HG03469 (cell line): ENCODE data around the gene PTS.
"Not testable (repeated sequence)": the region's sequence is repeated elsewhere in the genome, so short reads cannot be mapped to it uniquely, and the experiment has no call there.

Source experiments
- ATAC-seq: cut with Tn5 transposase; IDR thresholded peaks from one replicate; pipeline ENCODE4 v1.9.1; 2021; ENCODE audit warnings: mild to moderate bottlenecking, moderate library complexity, moderate number of reproducible peaks; ENCODE audit not compliant: unreplicated experiment

Gene PTS

DNA sequence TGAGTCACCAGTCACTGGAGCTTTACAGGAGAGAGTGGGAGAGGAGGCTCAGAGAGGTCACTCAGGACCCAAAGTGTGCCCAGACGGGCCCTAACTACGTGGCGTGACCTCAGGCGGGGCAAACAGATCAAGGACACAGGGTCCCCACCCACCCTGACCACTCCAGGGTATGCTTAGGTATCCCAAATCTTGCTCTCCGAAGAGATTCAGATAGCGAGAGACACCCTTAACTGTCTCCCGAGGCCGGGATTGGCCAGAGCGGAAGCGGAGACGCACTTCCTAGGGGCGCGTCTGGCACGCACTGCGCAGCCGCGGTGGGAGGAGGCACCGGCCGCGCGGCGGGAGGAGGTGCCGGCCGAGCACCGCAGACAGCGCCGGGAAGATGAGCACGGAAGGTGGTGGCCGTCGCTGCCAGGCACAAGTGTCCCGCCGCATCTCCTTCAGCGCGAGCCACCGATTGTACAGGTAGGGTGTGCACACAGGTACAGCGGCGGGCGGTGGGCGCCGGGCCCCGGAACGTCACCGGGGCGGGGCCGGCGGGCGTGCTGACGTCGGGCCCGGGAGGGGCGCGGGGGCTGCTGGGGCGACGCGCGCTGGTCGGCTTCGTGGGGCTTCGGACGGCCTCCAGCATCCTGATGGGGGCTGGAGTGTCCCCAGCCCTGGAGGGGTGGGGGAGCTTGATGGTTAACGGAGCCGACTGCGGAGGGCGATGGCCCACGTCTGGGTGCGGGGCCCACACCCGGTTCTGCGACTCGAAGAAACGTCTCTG is at the start of gene PTS:
TSS of gene PTS (plus strand) at position 367 of the 769 bp plus-strand sequence. CDS start at position 383, 16 bp downstream.
- ATAC-seq = peak; percentile 83

GRCh38 chr11:112177589-112177988 is 48.6 kb upstream of the PTS start:
- no peak for ATAC-seq

GRCh38 chr11:112178428-112178827 is 47.8 kb upstream of the PTS start:
- no peak for ATAC-seq

DNA sequence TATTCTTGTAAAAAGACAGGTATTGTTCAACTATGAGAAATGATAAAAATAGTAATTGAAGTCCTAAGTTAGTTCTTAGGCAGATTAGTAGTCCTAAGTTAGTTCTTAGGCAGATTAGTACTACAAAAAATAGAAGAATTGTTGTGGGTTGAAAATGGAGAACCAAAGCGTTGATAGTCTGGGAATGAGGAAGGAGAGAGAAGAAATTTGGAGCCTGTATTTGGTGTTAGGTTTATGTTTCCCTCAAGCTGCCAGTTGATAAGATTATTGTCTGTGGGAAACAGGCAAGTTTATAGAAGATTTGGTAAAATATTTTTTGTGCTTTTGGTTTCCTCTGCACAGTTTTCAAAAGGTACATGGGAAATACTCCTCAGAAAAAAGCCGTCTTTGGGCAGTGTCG is 47.3 kb upstream of the PTS start:
- ATAC-seq = no peak

DNA sequence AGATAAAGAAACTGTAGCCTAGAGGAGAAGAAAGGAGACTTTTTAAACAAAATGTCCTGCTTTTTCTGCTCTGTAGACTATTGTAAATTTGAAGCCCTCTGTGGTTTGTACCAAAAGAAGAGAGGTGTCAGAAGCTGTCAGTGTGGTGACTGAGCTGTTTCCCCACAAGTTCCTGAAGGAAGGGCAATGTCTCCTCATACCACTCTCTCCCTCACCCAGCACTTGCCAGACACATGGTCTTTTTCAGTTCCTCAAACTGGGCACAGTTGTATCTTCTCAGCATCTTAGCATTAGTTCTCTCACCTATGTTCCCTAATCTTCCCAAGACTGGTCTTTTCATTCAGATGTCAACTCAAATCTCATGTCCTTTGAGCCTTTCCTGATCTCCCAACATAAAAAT is 46.6 kb upstream of the PTS start:
- no peak for ATAC-seq

- no peak for ATAC-seq
Observed at GRCh38 chr11:112182867-112183266, 43.4 kb upstream of the PTS start.

DNA sequence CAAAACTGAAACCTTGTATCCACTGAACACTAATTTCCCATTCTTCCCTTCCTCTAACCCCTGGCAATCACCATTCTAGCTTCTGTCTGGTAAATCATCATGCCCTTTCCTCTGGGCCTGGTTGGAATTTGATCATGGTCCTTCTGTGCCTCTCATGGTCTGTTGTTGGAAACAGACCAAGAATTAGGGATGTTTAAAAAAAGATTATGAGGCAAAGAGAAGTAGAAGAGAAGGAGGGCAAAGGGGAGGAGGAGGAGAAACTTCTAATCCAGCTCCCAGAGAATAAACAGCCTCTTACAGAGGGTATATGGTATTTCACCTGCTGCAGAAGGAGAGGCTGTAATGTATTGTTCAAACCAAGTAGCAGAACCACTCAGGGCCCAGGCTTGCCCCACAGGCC is 40.3 kb upstream of the PTS start:
- no peak for ATAC-seq

- no peak for ATAC-seq
Observed at GRCh38 chr11:112186304-112186703, 39.9 kb upstream of the PTS start.

DNA sequence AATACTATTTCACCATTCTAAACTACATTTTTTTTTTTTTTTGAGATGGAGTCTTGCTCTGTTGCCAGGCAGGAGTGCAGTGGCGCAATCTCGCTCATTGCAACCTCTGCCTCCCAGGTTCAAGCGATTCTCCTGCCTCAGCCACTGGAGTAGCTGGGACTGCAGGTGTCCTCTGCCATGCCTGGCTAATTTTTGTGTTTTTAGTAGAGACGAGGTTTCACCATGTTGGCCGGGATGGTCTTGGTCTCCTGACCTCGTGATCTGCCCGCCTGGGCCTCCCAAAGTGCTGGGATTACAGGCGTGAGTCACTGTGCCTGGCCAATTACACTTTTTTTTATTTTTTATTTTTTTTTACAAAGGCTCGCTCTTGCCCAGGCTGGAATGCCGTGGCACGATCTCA is 31.1 kb upstream of the PTS start:
- not testable (repeated sequence) for ATAC-seq

DNA sequence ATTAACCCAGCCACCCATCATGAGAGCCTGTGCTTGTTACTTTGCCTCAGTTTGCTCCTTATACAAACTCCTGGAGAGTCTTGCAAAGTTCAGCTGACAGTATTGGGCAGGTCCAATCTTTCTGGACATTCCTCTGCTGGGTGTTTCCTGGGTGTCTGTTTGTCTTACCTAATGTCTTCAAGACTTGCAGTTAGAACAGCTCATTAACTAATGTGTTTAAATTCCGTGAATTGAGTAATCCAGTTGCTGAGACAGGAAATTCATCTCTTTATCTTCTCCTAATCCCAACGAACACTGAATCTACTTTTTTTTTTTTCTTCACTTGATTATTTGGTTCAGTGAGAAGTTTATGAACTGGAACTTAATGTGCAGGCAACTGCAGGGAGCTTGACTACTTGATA is 30.3 kb upstream of the PTS start:
- no peak for ATAC-seq

GRCh38 chr11:112196519-112197087 is 29.6 kb upstream of the PTS start:
- no peak for ATAC-seq

- ATAC-seq = not testable (repeated sequence)
Observed at GRCh38 chr11:112199101-112199500, 27.1 kb upstream of the PTS start.

DNA sequence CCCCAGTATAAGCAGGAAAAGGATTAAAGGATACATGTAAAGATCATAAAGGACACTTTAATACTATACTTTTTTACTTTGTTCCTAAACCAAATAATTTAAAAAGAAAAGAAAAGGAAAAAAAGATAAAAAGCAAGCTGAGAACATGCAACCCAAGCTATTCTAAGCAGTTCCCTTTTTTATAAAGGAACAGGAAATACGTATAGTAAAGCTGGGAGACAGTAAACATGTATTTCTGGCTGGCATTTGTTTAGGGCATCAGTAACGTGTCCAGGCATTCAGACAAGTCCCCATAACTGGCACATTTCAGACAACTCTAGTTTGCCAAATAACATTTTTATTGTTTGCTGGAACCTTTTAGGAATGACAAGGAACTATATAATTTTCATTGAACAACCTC is 26.0 kb upstream of the PTS start:
- ATAC-seq = no peak

GRCh38 chr11:112206071-112206470 is 20.2 kb upstream of the PTS start:
- ATAC-seq = no peak

DNA sequence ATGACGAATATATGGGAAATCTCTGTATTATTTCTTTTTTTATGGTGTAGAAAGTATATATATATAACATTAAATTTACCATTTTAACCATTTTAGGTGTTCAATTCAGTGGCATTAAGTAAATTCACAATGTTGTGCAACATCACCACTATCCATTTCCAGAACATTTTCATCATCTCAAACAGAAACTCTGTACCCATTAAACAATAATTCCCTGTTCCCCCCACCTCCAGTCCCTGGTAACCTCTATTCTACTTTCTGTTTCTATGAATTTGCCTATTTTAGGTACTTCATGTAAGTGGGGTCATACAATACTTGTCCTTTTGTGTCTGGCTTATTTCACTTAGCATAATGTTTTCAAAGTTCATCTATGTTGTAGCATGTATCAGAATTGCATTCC is 15.3 kb upstream of the PTS start:
- no peak for ATAC-seq

GRCh38 chr11:112211536-112211935 is 14.7 kb upstream of the PTS start:
- no peak for ATAC-seq

DNA sequence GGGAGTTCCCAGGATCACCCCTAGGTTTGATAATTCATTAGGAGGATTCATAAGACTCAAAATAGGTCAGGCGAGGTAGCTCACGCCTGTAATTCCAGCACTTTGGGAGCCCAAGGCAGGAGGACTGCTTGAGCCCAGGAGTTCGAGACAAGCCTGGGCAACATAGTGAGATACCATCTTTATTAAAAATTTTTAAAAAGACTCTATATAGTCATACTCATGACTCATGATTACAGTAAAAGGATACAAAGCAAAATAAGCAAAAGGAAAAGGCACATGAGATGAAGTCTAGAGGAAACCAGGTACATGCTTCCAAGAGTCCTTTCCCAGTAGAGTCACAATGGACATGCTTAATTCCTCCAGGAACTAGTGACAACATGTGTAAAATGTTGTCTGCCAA is 13.9 kb upstream of the PTS start:
- no peak for ATAC-seq

- ATAC-seq = no peak
Observed at GRCh38 chr11:112212710-112213109, 13.5 kb upstream of the PTS start.

DNA sequence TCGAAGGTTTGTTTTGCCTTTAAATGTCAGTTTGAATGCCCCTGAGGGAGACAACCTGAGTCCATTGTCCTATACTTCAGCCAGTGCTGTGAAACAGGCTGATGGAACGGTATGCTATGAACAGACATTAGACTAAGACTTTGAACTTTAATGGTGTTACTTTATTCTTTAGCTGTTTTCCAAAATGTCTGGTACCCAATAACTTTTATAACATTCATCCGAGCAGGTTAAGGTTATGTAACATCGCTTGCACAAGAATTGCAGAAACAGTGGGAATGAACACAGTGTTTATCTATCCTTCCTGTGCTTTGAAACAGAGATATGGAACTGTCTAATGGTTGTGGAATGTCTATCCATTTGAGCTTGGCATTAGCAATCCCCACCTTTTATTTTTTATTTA is 12.5 kb upstream of the PTS start:
- no peak for ATAC-seq

GRCh38 chr11:112215621-112216020 is 10.6 kb upstream of the PTS start:
- ATAC-seq = no peak

DNA sequence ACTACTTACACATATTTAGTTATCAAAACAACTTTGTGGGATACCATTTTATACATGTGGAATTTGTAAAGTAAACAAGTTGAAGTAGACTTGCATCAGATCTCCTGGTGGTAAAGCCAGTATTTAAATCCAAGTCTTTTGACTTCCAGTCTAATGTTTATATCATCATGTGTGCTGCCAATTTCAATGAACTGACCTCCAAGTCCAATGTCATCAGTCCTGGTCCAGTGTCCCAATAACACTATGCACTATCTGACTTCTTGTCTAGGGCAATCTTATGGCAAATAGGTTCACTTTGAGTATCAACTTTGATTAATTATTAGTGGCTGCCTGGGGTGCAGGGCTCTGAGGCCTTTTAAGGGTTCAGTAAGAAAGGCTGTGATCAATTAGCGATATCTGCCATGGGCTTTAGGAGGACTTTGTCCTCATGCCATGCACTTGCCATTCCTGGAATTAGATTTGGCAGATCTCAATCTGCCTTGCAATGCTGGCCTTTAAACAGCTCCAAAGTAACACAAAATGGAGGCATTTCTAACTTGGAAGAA is 9.6 kb upstream of the PTS start:
- no peak for ATAC-seq

DNA sequence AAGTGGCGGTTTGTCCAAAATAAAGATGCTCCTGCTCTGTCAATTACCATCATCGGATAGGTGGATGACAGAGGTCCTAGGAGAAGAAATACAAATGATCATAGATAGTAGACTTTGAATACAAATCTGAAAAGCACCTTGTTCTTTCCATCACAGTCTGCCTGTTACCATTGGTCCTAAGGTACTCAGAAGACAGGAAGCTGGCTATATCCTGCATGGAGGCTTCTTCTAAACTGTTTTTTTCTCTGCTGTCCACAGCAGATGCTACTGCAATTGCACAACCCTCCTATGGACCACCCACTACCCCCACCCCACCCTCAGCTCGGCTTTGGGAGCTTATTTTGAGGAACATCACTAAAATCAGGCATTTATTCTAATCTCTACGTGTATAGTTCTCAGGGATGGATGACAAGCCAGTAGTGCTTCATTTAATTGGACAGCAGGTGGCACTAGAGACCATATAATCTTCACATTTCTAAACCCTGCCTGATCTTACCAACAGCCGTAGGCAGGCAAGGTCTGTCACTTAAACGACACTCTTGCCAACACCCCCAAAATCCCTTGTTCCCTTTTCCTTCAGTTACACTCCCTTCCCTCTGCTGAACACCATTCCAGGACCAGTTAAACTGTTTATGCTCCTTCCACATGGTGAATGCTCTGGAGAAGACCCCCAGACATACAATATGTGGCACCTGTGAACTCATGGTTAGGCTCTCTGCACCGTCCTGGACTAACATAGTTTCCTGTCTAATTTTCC is 6.6 kb upstream of the PTS start:
- peak; percentile 79 for ATAC-seq
